GM12875 (cell line): ENCODE measurements around the gene TIMP4.

Experiments used
- H3K4me3 ChIP-seq: one replicate; pipeline ENCODE4 v1.5.1; 2011; ENCODE audit warnings: low read depth, low read length, control low read depth
- TF ChIP-seq, protein P1 (sequence below): IDR thresholded peaks from 2 replicates; pipeline ENCODE4 v1.5.1; 2011; ENCODE audit warnings: low read depth, mild to moderate bottlenecking, control low read depth, inconsistent platforms, low read length, moderate library complexity, borderline replicate concordance; ENCODE audit not compliant: insufficient read depth

TIMP4 gene

GRCh38 chr3:12138044-12138443 lies 20.7 kb downstream of the TIMP4 start:
- H3K4me3 ChIP-seq: no peak overlapping the region
- TF ChIP-seq, protein P1, sequence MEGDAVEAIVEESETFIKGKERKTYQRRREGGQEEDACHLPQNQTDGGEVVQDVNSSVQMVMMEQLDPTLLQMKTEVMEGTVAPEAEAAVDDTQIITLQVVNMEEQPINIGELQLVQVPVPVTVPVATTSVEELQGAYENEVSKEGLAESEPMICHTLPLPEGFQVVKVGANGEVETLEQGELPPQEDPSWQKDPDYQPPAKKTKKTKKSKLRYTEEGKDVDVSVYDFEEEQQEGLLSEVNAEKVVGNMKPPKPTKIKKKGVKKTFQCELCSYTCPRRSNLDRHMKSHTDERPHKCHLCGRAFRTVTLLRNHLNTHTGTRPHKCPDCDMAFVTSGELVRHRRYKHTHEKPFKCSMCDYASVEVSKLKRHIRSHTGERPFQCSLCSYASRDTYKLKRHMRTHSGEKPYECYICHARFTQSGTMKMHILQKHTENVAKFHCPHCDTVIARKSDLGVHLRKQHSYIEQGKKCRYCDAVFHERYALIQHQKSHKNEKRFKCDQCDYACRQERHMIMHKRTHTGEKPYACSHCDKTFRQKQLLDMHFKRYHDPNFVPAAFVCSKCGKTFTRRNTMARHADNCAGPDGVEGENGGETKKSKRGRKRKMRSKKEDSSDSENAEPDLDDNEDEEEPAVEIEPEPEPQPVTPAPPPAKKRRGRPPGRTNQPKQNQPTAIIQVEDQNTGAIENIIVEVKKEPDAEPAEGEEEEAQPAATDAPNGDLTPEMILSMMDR: peak; percentile 42; the same call in 1 of the 2 replicates

GRCh38 chr3:12136371-12136770 lies 22.3 kb downstream of the TIMP4 start:
- TF ChIP-seq, protein P1: no peak
- H3K4me3 ChIP-seq: no peak overlapping the region

DNA sequence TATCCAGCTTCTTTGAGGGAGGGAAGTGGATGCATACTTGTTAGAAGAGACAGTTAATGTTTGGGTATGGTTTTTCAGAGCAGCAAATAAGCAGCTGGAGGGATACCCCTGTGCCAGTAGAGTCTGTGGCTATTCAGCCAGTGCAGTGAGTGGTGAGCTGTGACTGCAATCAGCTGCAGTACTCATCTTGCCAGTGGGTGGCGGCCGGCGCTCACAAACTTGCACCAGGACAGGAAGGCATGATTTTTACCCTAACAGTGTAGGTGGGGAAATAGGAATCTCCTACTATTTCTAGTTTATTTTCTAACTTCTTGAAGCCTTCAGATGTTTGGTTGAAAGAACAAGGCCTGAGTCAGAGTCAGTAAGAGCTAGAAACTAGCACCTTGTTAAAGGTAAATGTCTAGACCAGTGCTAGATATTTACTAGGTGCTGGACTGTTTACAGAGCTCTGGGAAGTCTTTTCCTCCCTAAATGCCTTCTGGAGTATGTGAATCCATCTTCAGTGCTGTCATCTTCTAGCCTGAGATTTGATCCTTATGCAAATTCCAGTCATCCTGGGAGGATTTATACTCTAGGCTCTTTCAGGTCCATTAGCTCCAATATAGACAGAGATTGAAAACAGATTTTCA lies 23.6 kb downstream of the TIMP4 start:
- no peak overlapping the region for H3K4me3 ChIP-seq
- TF ChIP-seq, protein P1: peak; percentile 88

- TF ChIP-seq, protein P1: no peak
- no peak overlapping the region for H3K4me3 ChIP-seq
These were observed 25.8 kb downstream of the TIMP4 start for GRCh38 chr3:12132881-12133280.

DNA sequence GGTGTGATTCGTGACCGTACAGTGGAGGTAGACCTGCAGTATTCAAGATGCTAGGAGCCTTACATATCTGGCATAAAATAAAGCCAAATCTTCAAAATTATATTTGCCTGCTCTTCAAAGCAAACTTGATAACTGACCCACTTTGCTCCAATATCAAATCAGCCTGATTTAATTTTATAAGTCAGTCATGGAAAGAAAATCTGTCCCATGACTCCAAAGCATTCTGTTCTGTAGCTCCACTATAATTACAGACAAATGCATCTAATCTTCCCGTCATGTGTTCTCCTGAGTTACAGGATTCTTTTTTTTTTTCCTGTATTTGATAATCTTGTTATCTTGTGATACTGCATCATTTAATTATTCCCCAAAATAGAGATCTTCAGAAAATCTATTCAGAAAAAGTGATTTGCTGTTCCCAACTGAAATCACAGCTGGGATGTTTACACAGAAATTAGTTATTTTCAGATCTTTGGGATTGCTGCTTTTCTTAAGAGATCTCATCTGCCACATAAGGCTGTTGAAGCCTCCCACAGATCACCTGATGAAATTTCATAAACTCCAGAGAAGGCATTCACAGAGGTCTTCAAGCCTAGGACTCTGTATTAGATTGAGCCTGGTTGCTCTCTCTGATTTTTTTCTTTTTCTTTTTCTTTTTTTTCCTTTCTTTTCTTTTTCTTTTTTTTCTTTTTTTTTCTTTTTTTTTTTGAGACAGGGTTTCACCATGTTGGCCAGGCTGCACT lies 27.2 kb downstream of the TIMP4 start:
- TF ChIP-seq, protein P1: no peak

DNA sequence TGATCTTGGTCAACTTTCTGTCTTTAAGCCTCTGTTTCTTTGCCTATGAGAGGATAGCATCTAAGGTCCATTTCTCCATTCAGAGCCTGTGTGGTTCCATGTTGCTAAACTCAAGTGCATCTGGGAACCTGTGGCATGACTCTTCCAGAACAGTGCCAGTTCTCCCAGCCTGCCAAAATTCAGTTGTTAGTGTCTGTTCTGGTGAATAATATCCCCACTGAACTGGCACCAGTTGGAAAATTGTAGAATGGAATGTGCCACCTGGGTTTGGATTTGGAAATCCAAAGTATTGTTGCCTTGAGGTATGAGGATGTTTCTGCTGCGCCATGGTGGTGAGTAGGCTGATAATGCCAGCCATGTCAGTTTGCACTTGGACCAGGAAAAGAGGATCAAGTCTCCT lies 31.3 kb downstream of the TIMP4 start:
- H3K4me3 ChIP-seq: no peak overlapping the region
- TF ChIP-seq, protein P1: no peak

More for the DNA sequence above, 27.2 kb downstream of the TIMP4 start:
- H3K4me3 ChIP-seq: no peak overlapping the region

GRCh38 chr3:12125772-12126171 lies 32.9 kb downstream of the TIMP4 start:
- H3K4me3 ChIP-seq: no peak overlapping the region
- TF ChIP-seq, protein P1: no peak
